ENCODE measurements around the gene CHST1. TPM values are rescaled to one million over a fixed set of nuclear protein-coding genes. Genes with fewer than 3 reads are reported as not detected.

Gene CHST1
- 0.10 TPM in 1 of 2 replicates, not detected in the other for total RNA-seq

GRCh38 chr11:45665206-45665932 lies at the start of gene CHST1:
Gene CHST1, minus strand, starts transcription at chr11:45665622. Its CDS starts 14,699 bp downstream, at chr11:45650923.
- no peak for DNase-seq (ENCODE audit: low read depth)

GRCh38 chr11:45713573-45713972 lies 48.2 kb upstream of the CHST1 start:
- DNase-seq (ENCODE audit: low read depth), result peak; percentile 3

GRCh38 chr11:45710561-45710960 lies 45.1 kb upstream of the CHST1 start:
- no peak for DNase-seq (ENCODE audit: low read depth)

- no peak for DNase-seq (ENCODE audit: low read depth)
Measured at GRCh38 chr11:45708887-45709663, 43.7 kb upstream of the CHST1 start.

GRCh38 chr11:45704635-45705034 lies 39.2 kb upstream of the CHST1 start:
- no peak for DNase-seq (ENCODE audit: low read depth)

GRCh38 chr11:45704133-45704532 lies 38.7 kb upstream of the CHST1 start:
- DNase-seq (ENCODE audit: low read depth), result no peak

GRCh38 chr11:45702511-45702910 lies 37.1 kb upstream of the CHST1 start:
- DNase-seq (ENCODE audit: low read depth), result no peak

- no peak for DNase-seq (ENCODE audit: low read depth)
Measured at GRCh38 chr11:45698777-45699497, 33.5 kb upstream of the CHST1 start.

GRCh38 chr11:45692808-45693453 lies 27.5 kb upstream of the CHST1 start:
- DNase-seq (ENCODE audit: low read depth), result no peak

- DNase-seq (ENCODE audit: low read depth), result no peak
Measured at GRCh38 chr11:45688472-45689033, 23.1 kb upstream of the CHST1 start.

GRCh38 chr11:45687836-45688235 lies 22.4 kb upstream of the CHST1 start:
- DNase-seq (ENCODE audit: low read depth), result no peak

- no peak for DNase-seq (ENCODE audit: low read depth)
Measured at GRCh38 chr11:45685964-45686537, 20.6 kb upstream of the CHST1 start.

- DNase-seq (ENCODE audit: low read depth), result no peak
Measured at GRCh38 chr11:45684440-45684839, 19.0 kb upstream of the CHST1 start.

GRCh38 chr11:45683271-45684058 lies 18.0 kb upstream of the CHST1 start:
- no peak for DNase-seq (ENCODE audit: low read depth)

GRCh38 chr11:45679806-45680205 lies 14.4 kb upstream of the CHST1 start:
- DNase-seq (ENCODE audit: low read depth), result no peak

GRCh38 chr11:45678976-45679375 lies 13.6 kb upstream of the CHST1 start:
- no peak for DNase-seq (ENCODE audit: low read depth)

GRCh38 chr11:45677770-45678512 lies 12.5 kb upstream of the CHST1 start:
- no peak for DNase-seq (ENCODE audit: low read depth)

GRCh38 chr11:45676522-45677095 lies 11.2 kb upstream of the CHST1 start:
- DNase-seq (ENCODE audit: low read depth), result no peak

GRCh38 chr11:45675646-45676045 lies 10.2 kb upstream of the CHST1 start:
- DNase-seq (ENCODE audit: low read depth), result no peak
